Measurements from ENCODE around the gene PJVK. TPM values are rescaled to one million over a fixed set of nuclear protein-coding genes. Genes with fewer than 3 reads are reported as not detected.
"Not testable (repeated sequence)": the region's sequence is repeated elsewhere in the genome, so short reads cannot be mapped to it uniquely, and the experiment has no call there.

PJVK gene
- polyA plus RNA-seq, 3 donors, result 9.1 to 19.3 (median 17.4) TPM

- no peak for DNase-seq
Measured at GRCh38 chr2:178427458-178427857, 23.7 kb upstream of the PJVK start.

- DNase-seq, result no peak
Measured at GRCh38 chr2:178428396-178428806, 22.8 kb upstream of the PJVK start.

- no peak for DNase-seq
Measured at GRCh38 chr2:178429336-178429735, 21.8 kb upstream of the PJVK start.

GRCh38 chr2:178436662-178437061 is 14.5 kb upstream of the PJVK start:
- DNase-seq, result no peak

GRCh38 chr2:178441426-178441825 is 9.8 kb upstream of the PJVK start:
- DNase-seq, result no peak

- DNase-seq, result no peak
Measured at GRCh38 chr2:178448968-178449661, 2.1 kb upstream of the PJVK start.

- DNase-seq, result peak; percentile 3
Measured at GRCh38 chr2:178449700-178450523, 1.3 kb upstream of the PJVK start.

GRCh38 chr2:178450524-178450773 is 729 bp upstream of the PJVK start:
- DNase-seq, result no peak

- no peak for DNase-seq
Measured at GRCh38 chr2:178452334-178452733, 1.2 kb downstream of the PJVK start.

- no peak for DNase-seq
Measured at GRCh38 chr2:178452870-178453269, 1.7 kb downstream of the PJVK start.

GRCh38 chr2:178455947-178456346 is 4.8 kb downstream of the PJVK start:
- no peak for DNase-seq

- no peak for DNase-seq
Measured at GRCh38 chr2:178457390-178457886, 6.3 kb downstream of the PJVK start.

GRCh38 chr2:178469219-178469849 is 18.2 kb downstream of the PJVK start:
- no peak for DNase-seq

- not testable (repeated sequence) for DNase-seq
Measured at GRCh38 chr2:178471313-178471712, 20.1 kb downstream of the PJVK start.

- no peak for DNase-seq
Measured at GRCh38 chr2:178473373-178473772, 22.2 kb downstream of the PJVK start.

- DNase-seq, result no peak
Measured at GRCh38 chr2:178473931-178474330, 22.8 kb downstream of the PJVK start.

GRCh38 chr2:178474560-178474959 is 23.4 kb downstream of the PJVK start:
- no peak for DNase-seq

- DNase-seq, result no peak
Measured at GRCh38 chr2:178476477-178476876, 25.3 kb downstream of the PJVK start.

GRCh38 chr2:178477443-178478129 is 26.4 kb downstream of the PJVK start:
- DNase-seq, result peak; percentile 30

GRCh38 chr2:178478130-178478438 is 26.9 kb downstream of the PJVK start:
- DNase-seq, result no peak

- DNase-seq, result peak; percentile 88
Measured at GRCh38 chr2:178478439-178479274, 27.5 kb downstream of the PJVK start, which contains the start of gene FKBP7. Gene FKBP7, minus strand, starts transcription at chr2:178478600. Its CDS starts 101 bp downstream, at chr2:178478499.

GRCh38 chr2:178479275-178479616 is 28.1 kb downstream of the PJVK start:
- no peak for DNase-seq

Data from renal pelvis (tissue), 4 donors.